ENCODE measurements around the gene EP300. TPM values are rescaled to one million over a fixed set of nuclear protein-coding genes. Genes with fewer than 3 reads are reported as not detected.
A peak's percentile ranks its signal among the peaks of the same experiment; 100 is the strongest.

The EP300 gene
- total RNA-seq, 1 donor = 202 TPM

DNA sequence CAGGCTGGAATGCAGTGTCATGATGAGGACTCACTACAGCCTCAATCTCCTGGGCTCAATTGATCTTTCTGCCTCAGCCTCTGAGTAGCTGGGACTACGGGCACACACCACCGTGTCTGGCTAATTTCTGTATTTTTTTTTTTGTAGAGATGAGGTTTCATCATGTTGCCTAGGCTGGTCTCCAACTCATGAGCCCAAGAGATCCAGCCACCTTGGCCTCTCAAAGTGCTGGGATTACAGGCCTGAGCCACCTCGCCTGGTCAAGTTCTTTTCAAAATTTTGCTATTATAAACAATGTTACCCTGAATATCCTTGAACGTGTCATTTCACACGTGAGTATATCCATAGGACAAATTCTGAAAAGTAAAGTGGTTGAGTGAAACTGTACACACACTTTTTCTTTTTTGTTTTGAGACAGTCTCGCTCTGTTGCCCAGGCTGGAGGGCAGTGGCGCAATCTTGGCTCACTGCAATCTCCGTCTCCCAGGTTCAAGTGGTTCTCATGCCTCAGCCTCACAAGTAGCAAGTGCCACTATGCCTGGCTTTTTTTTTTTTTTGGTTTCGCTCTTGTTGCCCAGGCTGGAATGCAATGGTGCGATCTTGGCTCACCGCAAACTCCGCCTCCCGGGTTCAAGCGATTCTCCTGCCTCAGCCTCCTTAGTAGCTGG is 21.6 kb upstream of the EP300 start:
- no peak overlapping the region for H3K4me3 ChIP-seq (ENCODE audit: low read length)
- H3K9me3 ChIP-seq (ENCODE audit: low read depth, low read length) = no peaks in the 10 kb centered on the region
- peaks cover 35% of the 10 kb centered on the region for H3K4me1 ChIP-seq (ENCODE audit: insufficient read depth, low read length)
- H3K27me3 ChIP-seq (ENCODE audit: insufficient read depth, low read length) = no peaks in the 10 kb centered on the region

DNA sequence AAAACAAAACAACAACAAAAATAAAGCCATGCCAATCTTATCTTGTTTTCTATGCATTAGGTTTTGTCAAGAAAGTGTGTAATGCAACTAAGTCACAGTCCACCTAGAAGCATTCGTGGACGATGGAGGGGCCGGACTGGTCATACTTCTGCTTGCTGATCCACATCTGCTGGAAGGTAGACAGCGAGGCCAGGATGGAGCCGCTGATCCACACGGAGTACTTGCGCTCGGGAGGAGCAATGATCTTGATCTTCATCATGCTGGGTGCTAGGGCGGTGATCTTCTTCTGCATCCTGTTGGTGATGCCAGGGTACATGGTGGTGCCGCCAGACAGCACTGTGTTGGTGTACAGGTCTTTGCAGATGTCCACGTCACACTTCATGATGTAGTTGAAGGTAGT is 18.3 kb upstream of the EP300 start:
- H3K27me3 ChIP-seq (ENCODE audit: insufficient read depth, low read length) = no peaks in the 10 kb centered on the region
- H3K4me3 ChIP-seq (ENCODE audit: low read length) = no peak overlapping the region
- H3K9me3 ChIP-seq (ENCODE audit: low read depth, low read length) = no peaks in the 10 kb centered on the region
- peaks cover 20% of the 10 kb centered on the region for H3K4me1 ChIP-seq (ENCODE audit: insufficient read depth, low read length)

DNA sequence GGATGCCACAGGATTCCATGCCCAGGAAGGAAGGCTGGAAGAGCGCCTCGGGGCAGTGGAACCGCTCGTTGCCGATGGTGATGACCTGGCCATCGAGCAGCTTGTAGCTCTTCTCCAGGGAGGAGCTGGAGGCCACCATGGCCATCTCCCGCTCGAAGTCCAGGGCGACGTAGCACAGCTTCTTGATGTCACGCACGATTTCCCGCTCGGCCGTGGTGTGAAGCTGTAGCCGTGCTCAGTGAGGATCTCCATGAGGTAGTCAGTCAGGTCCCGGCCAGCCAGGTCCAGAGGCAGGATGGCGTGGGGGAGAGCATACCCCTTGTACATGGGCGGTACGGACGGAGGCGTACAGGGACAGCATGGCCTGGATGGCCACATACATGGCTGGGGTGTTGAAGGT is 17.9 kb upstream of the EP300 start:
- Histone ChIP-seq H3K4me1 (ENCODE audit: insufficient read depth, low read length) (peaks cover 16% of the 10 kb centered on the region), H3K27me3 (ENCODE audit: insufficient read depth, low read length) (no peaks in the 10 kb centered on the region), H3K9me3 (ENCODE audit: low read depth, low read length) (no peaks in the 10 kb centered on the region), H3K4me3 (ENCODE audit: low read length) (no peak overlapping the region)

DNA sequence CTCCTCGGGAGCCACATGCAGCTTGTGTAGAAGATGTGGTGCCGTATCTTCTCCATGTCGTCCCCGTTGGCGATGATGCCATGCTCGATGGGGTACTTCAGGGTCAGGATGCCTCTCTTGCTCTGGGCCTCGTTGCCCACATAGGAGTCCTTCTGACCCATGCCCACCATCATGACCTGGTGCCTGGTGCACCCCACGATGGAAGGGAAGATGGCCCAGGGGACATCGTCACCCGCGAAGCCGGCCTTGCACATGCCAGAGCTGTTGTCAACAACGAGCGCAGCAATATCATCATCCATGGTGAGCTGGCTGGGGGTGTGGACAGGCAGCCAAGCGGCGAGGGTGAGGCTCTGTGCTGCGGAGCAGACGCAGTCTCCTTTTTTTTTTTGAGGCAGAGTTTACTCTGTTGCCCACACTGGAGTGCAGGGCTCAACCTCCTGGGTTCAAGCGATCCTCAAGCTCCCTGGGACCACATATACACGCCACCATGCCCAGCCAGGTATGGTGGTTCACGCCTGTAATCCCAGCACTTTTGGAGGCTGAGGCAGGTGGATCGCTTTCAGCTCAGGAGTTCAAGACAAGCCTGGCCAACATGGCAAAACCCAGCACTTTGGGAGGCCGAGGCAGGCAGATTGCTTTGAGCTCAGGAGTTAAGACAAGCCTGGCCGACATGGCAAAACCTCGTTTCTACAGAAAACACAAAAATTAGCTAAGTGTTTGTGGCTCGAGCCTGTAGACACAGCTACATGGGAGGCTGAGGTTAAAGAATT is 17.3 kb upstream of the EP300 start:
- Histone ChIP-seq H3K27me3 (ENCODE audit: insufficient read depth, low read length) (no peaks in the 10 kb centered on the region), H3K9me3 (ENCODE audit: low read depth, low read length) (no peaks in the 10 kb centered on the region), H3K4me3 (ENCODE audit: low read length) (no peak overlapping the region), H3K4me1 (ENCODE audit: insufficient read depth, low read length) (peaks cover 10% of the 10 kb centered on the region)

DNA sequence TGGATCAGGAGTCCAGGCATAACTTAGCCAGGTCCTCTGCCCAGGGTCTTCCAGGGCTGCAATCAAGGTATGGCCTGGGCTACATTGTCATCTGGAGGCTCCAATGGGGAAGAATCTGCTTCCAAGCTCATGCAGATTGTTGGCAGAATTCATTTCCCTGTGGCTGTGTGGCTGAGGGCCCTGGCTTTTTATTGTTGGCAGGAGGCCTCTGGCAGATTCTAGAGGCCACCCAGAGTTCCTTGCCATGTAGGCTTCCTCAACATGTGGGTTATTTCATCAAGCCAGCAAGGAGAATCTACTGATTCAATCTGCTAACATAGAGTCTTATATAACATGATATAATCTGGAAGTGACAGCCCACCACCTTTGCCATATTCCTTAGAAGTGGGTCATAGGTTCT is 16.4 kb upstream of the EP300 start:
- Histone ChIP-seq H3K27me3 (ENCODE audit: insufficient read depth, low read length) (no peaks in the 10 kb centered on the region), H3K9me3 (ENCODE audit: low read depth, low read length) (no peaks in the 10 kb centered on the region), H3K4me1 (ENCODE audit: insufficient read depth, low read length) (peaks cover 3% of the 10 kb centered on the region), H3K4me3 (ENCODE audit: low read length) (no peak overlapping the region)

DNA sequence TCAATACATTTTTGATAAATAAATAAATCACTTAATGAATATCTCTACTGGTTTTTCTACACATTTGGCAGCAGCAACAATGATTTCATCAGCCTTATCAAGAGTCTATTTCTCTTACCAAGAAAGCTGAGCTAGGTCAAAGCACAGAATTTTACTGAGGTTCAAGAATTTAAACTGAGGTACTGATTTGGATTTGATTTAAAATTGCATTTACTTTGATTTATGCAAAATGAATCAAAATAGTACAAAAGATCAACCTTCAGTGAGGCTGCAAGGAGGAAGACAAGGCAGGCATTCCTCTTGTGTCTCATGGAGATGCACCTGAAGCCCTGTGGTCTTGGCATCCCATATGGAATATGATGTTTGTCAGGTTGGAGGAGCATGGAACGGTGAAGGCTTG is 15.5 kb upstream of the EP300 start:
- no peak overlapping the region for H3K4me3 ChIP-seq (ENCODE audit: low read length)
- no peaks in the 10 kb centered on the region for H3K9me3 ChIP-seq (ENCODE audit: low read depth, low read length)
- peaks cover 5% of the 10 kb centered on the region for H3K4me1 ChIP-seq (ENCODE audit: insufficient read depth, low read length)
- no peaks in the 10 kb centered on the region for H3K27me3 ChIP-seq (ENCODE audit: insufficient read depth, low read length)

DNA sequence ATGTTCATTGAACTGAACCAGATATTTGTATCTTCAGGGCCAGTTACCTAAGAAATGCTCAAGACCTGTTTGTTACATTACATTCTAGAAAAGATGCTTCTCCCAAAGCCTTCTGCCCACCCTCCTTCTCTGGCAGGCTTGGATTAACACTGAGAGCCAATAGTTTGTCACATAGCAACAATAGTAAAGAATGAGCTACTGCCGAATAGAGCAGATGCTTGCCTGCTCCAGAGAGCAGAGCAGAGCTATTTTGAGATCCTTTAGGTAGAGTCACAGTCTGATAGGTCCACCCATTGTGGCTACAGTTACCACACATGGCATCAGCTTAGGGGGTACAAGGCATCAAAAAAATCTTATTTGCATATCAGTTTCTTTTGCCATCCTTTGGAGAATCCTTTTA is 13.5 kb upstream of the EP300 start:
- H3K4me3 ChIP-seq (ENCODE audit: low read length) = no peak overlapping the region

DNA sequence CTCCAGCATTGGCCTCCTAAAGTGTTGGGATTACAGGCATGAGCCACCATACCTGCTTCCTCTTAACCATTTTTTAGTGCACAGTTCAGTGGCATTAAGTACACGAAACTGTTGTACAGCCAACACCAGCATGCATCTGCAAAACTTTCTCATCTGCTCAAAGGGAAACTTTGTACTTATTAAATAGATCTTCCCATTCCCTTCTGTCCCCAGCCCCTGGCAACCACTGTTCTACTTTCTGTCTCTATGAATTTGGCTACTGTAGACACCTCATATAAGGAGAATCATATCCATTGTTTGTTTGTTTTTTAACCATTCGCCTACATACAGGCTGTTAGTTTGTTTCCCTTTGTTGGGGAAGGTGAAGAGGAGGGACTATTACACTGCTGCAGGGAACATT is 6.5 kb upstream of the EP300 start:
- Histone ChIP-seq H3K4me3 (ENCODE audit: low read length) (no peak overlapping the region), H3K9me3 (ENCODE audit: low read depth, low read length) (no peaks in the 10 kb centered on the region), H3K27me3 (ENCODE audit: insufficient read depth, low read length) (no peaks in the 10 kb centered on the region), H3K4me1 (ENCODE audit: insufficient read depth, low read length) (peaks cover 11% of the 10 kb centered on the region)

More for the DNA sequence above, 13.5 kb upstream of the EP300 start:
- Histone ChIP-seq H3K27me3 (ENCODE audit: insufficient read depth, low read length) (no peaks in the 10 kb centered on the region), H3K4me1 (ENCODE audit: insufficient read depth, low read length) (peaks cover 5% of the 10 kb centered on the region), H3K9me3 (ENCODE audit: low read depth, low read length) (no peaks in the 10 kb centered on the region)

DNA sequence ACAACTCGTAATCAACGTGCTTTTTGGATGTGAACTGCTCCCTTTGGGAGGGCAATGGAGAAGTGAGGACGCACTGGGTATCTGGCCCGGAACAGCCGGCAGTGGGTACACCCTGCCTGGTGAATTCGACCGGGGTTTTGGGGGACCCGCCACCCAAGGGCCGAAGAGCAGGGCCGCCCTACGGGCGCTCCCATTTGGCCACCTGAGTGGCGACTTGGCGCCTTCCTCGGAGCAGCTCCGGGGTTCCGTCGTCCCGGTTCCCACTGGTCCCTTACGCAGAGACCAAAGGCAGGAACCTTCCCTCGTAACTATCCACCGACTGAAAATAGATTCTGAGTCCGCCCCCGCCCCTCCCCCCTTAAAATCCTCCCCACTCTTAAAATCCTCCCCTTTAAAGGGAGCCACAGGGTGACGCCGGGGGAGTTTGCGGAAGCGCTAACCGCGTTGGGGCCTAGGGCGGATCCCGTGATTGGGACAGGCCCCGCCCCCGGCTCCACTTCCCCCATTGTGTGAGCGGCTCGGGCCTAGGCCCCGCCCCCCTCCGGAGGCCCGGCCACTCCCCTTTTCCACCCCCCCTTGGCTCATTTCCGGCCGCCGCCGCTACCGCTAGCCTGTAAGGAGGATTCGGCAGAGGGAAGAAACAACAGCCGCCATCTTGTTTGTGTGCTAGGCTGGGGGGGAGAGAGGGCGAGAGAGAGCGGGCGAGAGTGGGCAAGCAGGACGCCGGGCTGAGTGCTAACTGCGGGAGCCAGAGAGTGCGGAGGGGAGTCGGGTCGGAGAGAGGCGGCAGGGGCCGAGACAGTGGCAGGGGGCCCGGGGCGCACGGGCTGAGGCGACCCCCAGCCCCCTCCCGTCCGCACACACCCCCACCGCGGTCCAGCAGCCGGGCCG is 1.0 kb upstream of the EP300 start:
- Histone ChIP-seq H3K4me1 (ENCODE audit: insufficient read depth, low read length) (peaks cover 36% of the 10 kb centered on the region), H3K27me3 (ENCODE audit: insufficient read depth, low read length) (no peaks in the 10 kb centered on the region), H3K9me3 (ENCODE audit: low read depth, low read length) (no peaks in the 10 kb centered on the region), H3K4me3 (ENCODE audit: low read length) (peak overlapping the region; percentile 96)

DNA sequence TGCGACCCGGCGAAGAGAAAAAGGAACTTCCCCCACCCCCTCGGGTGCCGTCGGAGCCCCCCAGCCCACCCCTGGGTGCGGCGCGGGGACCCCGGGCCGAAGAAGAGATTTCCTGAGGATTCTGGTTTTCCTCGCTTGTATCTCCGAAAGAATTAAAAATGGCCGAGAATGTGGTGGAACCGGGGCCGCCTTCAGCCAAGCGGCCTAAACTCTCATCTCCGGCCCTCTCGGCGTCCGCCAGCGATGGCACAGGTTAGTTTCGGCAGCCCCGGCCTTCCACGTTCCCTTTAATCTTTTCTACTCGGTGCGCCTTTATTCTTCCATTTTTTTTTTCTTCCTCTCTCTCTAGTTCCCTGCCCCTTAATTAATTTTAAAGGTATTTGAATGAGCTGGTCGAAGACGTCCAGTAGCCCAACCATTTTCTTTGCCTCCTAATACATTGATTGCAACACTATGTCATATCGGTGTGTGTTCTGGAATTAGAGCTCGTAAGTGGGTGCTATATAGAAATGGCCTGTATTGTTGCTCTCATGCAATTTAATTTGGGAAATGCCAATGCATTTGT is 537 bp downstream of the EP300 start:
- H3K9me3 ChIP-seq (ENCODE audit: low read depth, low read length) = no peaks in the 10 kb centered on the region
- H3K4me1 ChIP-seq (ENCODE audit: insufficient read depth, low read length) = peaks cover 46% of the 10 kb centered on the region
- peak overlapping the region; percentile 96 for H3K4me3 ChIP-seq (ENCODE audit: low read length)
- H3K27me3 ChIP-seq (ENCODE audit: insufficient read depth, low read length) = no peaks in the 10 kb centered on the region

DNA sequence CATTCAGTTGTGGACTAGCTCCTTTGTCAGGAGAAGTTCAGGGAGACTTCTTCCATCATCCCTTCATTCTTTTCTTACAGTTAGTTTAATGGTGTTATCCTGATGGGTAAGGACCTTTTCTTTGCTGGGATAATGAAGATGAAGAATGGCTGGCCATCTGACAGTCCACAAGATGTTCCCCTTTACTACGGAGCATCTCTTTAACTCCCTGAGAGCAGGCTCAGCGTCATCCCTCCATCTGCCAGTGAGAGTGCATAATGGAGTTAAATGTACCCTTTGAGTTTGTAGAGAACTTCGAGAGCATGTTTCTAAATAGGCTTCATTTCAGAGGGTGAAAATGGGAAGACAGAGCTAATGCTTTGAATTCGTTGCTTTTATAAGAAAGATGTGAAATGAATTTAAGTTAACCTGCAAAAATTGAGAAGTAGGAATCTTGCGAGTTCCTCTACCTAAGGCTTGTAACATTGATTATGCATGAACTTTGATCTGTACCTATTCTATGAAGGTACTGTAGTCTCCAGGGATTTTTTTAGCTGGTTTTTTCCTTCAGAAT is 1.7 kb downstream of the EP300 start:
- no peaks in the 10 kb centered on the region for H3K27me3 ChIP-seq (ENCODE audit: insufficient read depth, low read length)
- H3K9me3 ChIP-seq (ENCODE audit: low read depth, low read length) = no peaks in the 10 kb centered on the region
- H3K4me3 ChIP-seq (ENCODE audit: low read length) = peak overlapping the region; percentile 96
- H3K4me1 ChIP-seq (ENCODE audit: insufficient read depth, low read length) = peaks cover 58% of the 10 kb centered on the region

DNA sequence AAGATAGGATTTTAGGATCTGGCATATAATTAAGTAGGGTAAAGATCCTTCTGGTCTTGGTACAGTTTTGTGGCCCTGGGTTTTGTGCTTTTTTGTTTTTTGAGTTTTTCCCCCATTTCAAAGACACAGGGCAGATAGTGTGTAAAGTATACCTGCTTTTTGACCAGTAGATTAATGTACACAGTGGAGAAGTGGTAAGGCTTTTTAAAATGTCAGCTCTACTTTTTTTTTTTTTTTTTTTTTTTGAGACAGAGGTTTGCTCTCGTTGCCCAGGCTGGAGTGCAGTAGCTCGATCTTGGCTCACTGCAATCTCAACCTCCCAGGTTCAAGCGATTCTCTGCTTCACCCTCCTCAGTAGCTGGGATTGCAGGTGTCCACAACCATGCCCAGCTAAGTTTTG is 4.0 kb downstream of the EP300 start:
- peaks cover 65% of the 10 kb centered on the region for H3K4me1 ChIP-seq (ENCODE audit: insufficient read depth, low read length)
- H3K27me3 ChIP-seq (ENCODE audit: insufficient read depth, low read length) = no peaks in the 10 kb centered on the region
- no peak overlapping the region for H3K4me3 ChIP-seq (ENCODE audit: low read length)
- H3K9me3 ChIP-seq (ENCODE audit: low read depth, low read length) = no peaks in the 10 kb centered on the region

DNA sequence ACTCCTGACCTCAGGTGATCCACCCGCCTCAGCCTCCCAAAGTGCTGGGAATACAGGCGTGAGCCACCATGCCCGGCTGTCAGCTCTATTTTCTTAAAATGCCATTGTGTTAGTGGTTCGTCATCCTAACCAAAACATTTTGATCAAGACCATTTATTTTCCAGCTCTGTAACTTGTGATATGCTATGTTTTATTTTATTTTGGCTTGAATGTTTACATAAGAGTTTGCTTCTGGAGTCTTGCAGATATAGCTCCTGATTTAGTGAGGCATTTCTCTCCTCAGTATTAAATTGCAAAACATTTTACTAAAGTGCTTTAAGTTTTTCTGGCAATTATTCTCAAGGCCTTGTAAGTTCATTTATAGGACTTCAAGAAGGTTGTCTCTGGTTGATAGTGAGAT is 4.4 kb downstream of the EP300 start:
- no peaks in the 10 kb centered on the region for H3K27me3 ChIP-seq (ENCODE audit: insufficient read depth, low read length)
- H3K4me3 ChIP-seq (ENCODE audit: low read length) = no peak overlapping the region
- no peaks in the 10 kb centered on the region for H3K9me3 ChIP-seq (ENCODE audit: low read depth, low read length)
- peaks cover 65% of the 10 kb centered on the region for H3K4me1 ChIP-seq (ENCODE audit: insufficient read depth, low read length)

DNA sequence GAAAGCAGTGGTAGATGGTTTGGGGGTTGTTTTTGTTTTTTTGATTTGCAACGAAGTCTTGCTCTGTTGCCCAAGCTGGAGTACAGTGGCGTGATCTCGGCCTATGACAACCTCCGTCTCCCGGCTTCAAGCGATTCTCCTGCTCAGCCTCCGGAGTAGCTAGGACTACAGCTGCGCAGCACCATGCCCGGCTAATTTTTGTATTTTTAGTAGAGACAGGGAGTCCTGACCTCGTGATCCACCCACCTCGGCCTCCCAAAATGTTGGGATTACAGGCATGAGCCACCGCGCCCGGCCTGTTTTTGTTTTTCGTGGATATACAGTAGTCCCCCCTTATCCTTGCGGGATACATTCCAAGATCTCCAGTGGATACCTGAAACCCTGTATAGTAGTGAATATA is 6.6 kb downstream of the EP300 start:
- no peak overlapping the region for H3K4me3 ChIP-seq (ENCODE audit: low read length)
- H3K27me3 ChIP-seq (ENCODE audit: insufficient read depth, low read length) = no peaks in the 10 kb centered on the region
- peaks cover 73% of the 10 kb centered on the region for H3K4me1 ChIP-seq (ENCODE audit: insufficient read depth, low read length)
- no peaks in the 10 kb centered on the region for H3K9me3 ChIP-seq (ENCODE audit: low read depth, low read length)

All from mononuclear cell (primary cell).